KMS-11 (cell line): Measurements from ENCODE around the gene CDK19.

Experiments
- H2AFZ ChIP-seq: fragments of 200-600 bp; sonication (generic); 2 replicates; pipeline ENCODE4 v1.6.1; 2016; ENCODE audit warnings: antibody characterized with exemption, mixed run types, low read depth
- H3K27ac ChIP-seq: fragments of 200-600 bp; sonication (generic); 2 replicates; pipeline ENCODE4 v1.6.1; 2016; ENCODE audit warnings: mild to moderate bottlenecking, mixed run types
- H3K27me3 ChIP-seq: fragments of 200-600 bp; sonication (generic); 2 replicates; pipeline ENCODE4 v1.6.1; 2017; ENCODE audit warnings: mild to moderate bottlenecking, low read depth, mixed run types, moderate library complexity; ENCODE audit not compliant: insufficient read depth
- H3K36me3 ChIP-seq: fragments of 200-600 bp; sonication (generic); 2 replicates; pipeline ENCODE4 v1.6.1; 2017; ENCODE audit warnings: mild to moderate bottlenecking, mixed run types; ENCODE audit not compliant: insufficient read depth
- H3K4me1 ChIP-seq: fragments of 200-600 bp; sonication (generic); 2 replicates; pipeline ENCODE4 v1.6.1; 2016; ENCODE audit warnings: mild to moderate bottlenecking, low read depth, mixed run types; ENCODE audit not compliant: poor library complexity, severe bottlenecking
- H3K4me2 ChIP-seq: fragments of 200-600 bp; sonication (generic); 2 replicates; pipeline ENCODE4 v1.7.0; 2016; ENCODE audit warnings: mild to moderate bottlenecking, mixed run types
- H3K4me3 ChIP-seq: fragments of 200-600 bp; sonication (generic); IDR thresholded peaks from 2 replicates; pipeline ENCODE4 v1.6.1; 2017; ENCODE audit warnings: low read depth, low read length, mixed read lengths; ENCODE audit not compliant: insufficient read depth
- H3K79me2 ChIP-seq: fragments of 200-600 bp; sonication (generic); 2 replicates; pipeline ENCODE4 v1.6.1; 2016; ENCODE audit warnings: low read depth, mixed run types; ENCODE audit not compliant: insufficient read depth
- H3K9ac ChIP-seq: fragments of 200-600 bp; sonication (generic); 2 replicates; pipeline ENCODE4 v1.6.1; 2016; ENCODE audit warnings: mild to moderate bottlenecking, mixed run types
- H4K20me1 ChIP-seq: fragments of 200-600 bp; sonication (generic); 2 replicates; pipeline ENCODE4 v1.6.1; 2016; ENCODE audit warnings: mild to moderate bottlenecking, mixed run types; ENCODE audit not compliant: insufficient read depth
- CTCF ChIP-seq: fragments of 200-600 bp; sonication (generic); conservative IDR thresholded peaks from 2 replicates; pipeline ENCODE4 v1.6.1; 2017; ENCODE audit warnings: low read depth, mild to moderate bottlenecking, antibody characterized with exemption, low read length, moderate library complexity, mixed read lengths

CDK19 gene

GRCh38 chr6:110652520-110652919 lies 162.7 kb downstream of the CDK19 start:
- Histone ChIP-seq H2AFZ (no peak overlapping the region), H3K36me3 (no peaks in the 10 kb centered on the region), H3K9ac (no peak overlapping the region), H3K4me2 (no peak overlapping the region), H4K20me1 (no peaks in the 10 kb centered on the region), H3K27me3 (no peaks in the 10 kb centered on the region), H3K4me3 (no peak overlapping the region), H3K27ac (no peak overlapping the region), H3K79me2 (no peaks in the 10 kb centered on the region), H3K4me1 (peaks cover 10% of the 10 kb centered on the region)
- TF ChIP-seq CTCF, result no peak

GRCh38 chr6:110650755-110651154 lies 164.5 kb downstream of the CDK19 start:
- H3K27ac ChIP-seq, result no peak overlapping the region
- no peaks in the 10 kb centered on the region for H3K79me2 ChIP-seq
- H3K36me3 ChIP-seq, result no peaks in the 10 kb centered on the region
- H2AFZ ChIP-seq, result no peak overlapping the region
- no peak overlapping the region for H3K9ac ChIP-seq
- no peak overlapping the region for H3K4me2 ChIP-seq
- H3K27me3 ChIP-seq, result no peaks in the 10 kb centered on the region
- TF ChIP-seq CTCF, result no peak
- no peak overlapping the region for H3K4me3 ChIP-seq
- H3K4me1 ChIP-seq, result peaks cover 10% of the 10 kb centered on the region
- no peaks in the 10 kb centered on the region for H4K20me1 ChIP-seq

- H3K4me2 ChIP-seq, result no peak overlapping the region
- no peak overlapping the region for H3K4me3 ChIP-seq
- H3K4me1 ChIP-seq, result peaks cover 10% of the 10 kb centered on the region
- no peaks in the 10 kb centered on the region for H3K36me3 ChIP-seq
- no peak overlapping the region for H3K27ac ChIP-seq
- no peaks in the 10 kb centered on the region for H3K27me3 ChIP-seq
- TF ChIP-seq CTCF, result no peak
- no peaks in the 10 kb centered on the region for H3K79me2 ChIP-seq
- no peak overlapping the region for H3K9ac ChIP-seq
- H4K20me1 ChIP-seq, result no peaks in the 10 kb centered on the region
- no peak overlapping the region for H2AFZ ChIP-seq
Observed at GRCh38 chr6:110649704-110650103, 165.6 kb downstream of the CDK19 start.

GRCh38 chr6:110646951-110647910 lies 168.0 kb downstream of the CDK19 start:
- no peaks in the 10 kb centered on the region for H3K79me2 ChIP-seq
- no peak overlapping the region for H3K4me2 ChIP-seq
- H3K4me3 ChIP-seq, result no peak overlapping the region
- no peaks in the 10 kb centered on the region for H3K27me3 ChIP-seq
- no peak overlapping the region for H3K27ac ChIP-seq
- no peaks in the 10 kb centered on the region for H3K4me1 ChIP-seq
- TF ChIP-seq CTCF, result peak; percentile 45
- no peaks in the 10 kb centered on the region for H4K20me1 ChIP-seq
- no peak overlapping the region for H3K9ac ChIP-seq
- H2AFZ ChIP-seq, result no peak overlapping the region
- H3K36me3 ChIP-seq, result no peaks in the 10 kb centered on the region
